CD4-positive, alpha-beta T cell (primary cell): ENCODE data around the gene UBAC2. TPM values are rescaled to one million over a fixed set of nuclear protein-coding genes. Genes with fewer than 3 reads are reported as not detected.

Experiments
- ATAC-seq: fragments of 200-7000 bp; cut with Tn5 transposase; one replicate; pipeline ENCODE4 v1.10.0; 2022; ENCODE audit warnings: mild to moderate bottlenecking; ENCODE audit not compliant: poor library complexity
- CTCF ChIA-PET: fragments of 350-600 bp; sonication (Branson Sonifier 250); formaldehyde crosslinking; loops from one replicate; lab custom pipeline; 2021; ENCODE audit warnings: antibody characterized with exemption, inconsistent platforms; lab: Charles Lee
- POLR2A ChIA-PET: fragments of 350-600 bp; sonication (Branson Sonifier 250); formaldehyde crosslinking; loops from one replicate; lab custom pipeline; 2021; ENCODE audit warnings: antibody characterized with exemption, inconsistent platforms; lab: Charles Lee
- DNase-seq, 14 experiments: peaks; one replicate each; pipeline ENCODE4 v3.0.0-alpha.2; 2013 to 2020; ENCODE audit warnings: mixed read lengths in 2 of 14
- H3K27ac ChIP-seq, 2 donors: one replicate each; pipeline versions ENCODE4 v1.5.1 to v1.7.0; 2013; ENCODE audit warnings: low read length in 2 of 2, low read depth in 1 of 2, mild to moderate bottlenecking in 1 of 2
- H3K27me3 ChIP-seq, 2 experiments: 1 replicate in 1 of 2; 2 replicates in 1 of 2; pipeline versions ENCODE4 v1.6.1 to v1.7.0; 2013; ENCODE audit warnings: low read length in 2 of 2, control low read depth in 1 of 2, mild to moderate bottlenecking in 1 of 2, moderate library complexity in 1 of 2; ENCODE audit not compliant: insufficient read depth in 2 of 2, control insufficient read depth in 1 of 2
- H3K36me3 ChIP-seq: one replicate; pipeline ENCODE4 v1.6.1; 2013; ENCODE audit warnings: low read length, control low read depth; ENCODE audit not compliant: insufficient read depth
- H3K4me1 ChIP-seq: one replicate; pipeline ENCODE4 v1.6.1; 2013; ENCODE audit warnings: low read length, control low read depth; ENCODE audit not compliant: insufficient read depth
- H3K4me3 ChIP-seq: one replicate; pipeline ENCODE4 v1.5.1; 2013; ENCODE audit warnings: mild to moderate bottlenecking, low read length, moderate library complexity
- H3K9me3 ChIP-seq, 2 experiments: 1 replicate in 1 of 2; 2 replicates in 1 of 2; pipeline versions ENCODE4 v1.6.1 to v1.7.0; 2013; ENCODE audit warnings: low read length in 2 of 2, mild to moderate bottlenecking in 2 of 2, control low read depth in 1 of 2, moderate library complexity in 1 of 2; ENCODE audit not compliant: control insufficient read depth in 1 of 2, insufficient read depth in 1 of 2
- H3K27ac Mint-ChIP-seq: one replicate; pipeline ENCODE4 v1.8.0; 2020; ENCODE audit warnings: mixed read lengths
- H3K27me3 Mint-ChIP-seq: one replicate; pipeline ENCODE4 v1.8.0; 2021; ENCODE audit warnings: mixed read lengths
- H3K36me3 Mint-ChIP-seq: one replicate; pipeline ENCODE4 v1.8.0; 2021; ENCODE audit warnings: low read depth, mixed read lengths
- H3K4me1 Mint-ChIP-seq: one replicate; pipeline ENCODE4 v1.8.0; 2021; ENCODE audit warnings: low read depth, mixed read lengths
- H3K4me3 Mint-ChIP-seq: one replicate; pipeline ENCODE4 v1.8.0; 2020; ENCODE audit warnings: mild to moderate bottlenecking, mixed read lengths
- H3K9me3 Mint-ChIP-seq: one replicate; pipeline ENCODE4 v1.8.0; 2020; ENCODE audit warnings: mixed read lengths
- CTCF ChIP-seq: fragments of 200-600 bp; IDR thresholded peaks from one replicate; pipeline ENCODE4 v1.8.0; 2022; ENCODE audit warnings: antibody characterized with exemption, mild to moderate bottlenecking
- intact Hi-C, 2 experiments: fragments of 100-400 bp; cut with DNase I in 1 of 2; cut with micrococcal nuclease in 1 of 2; formaldehyde crosslinking; loops; one replicate each; pipeline versions ENCODE4 v1.15.1 to v1.9.0; 2023 to 2025; cut with DNase I, micrococcal nuclease
- total RNA-seq, 174 experiments: library from RNA in 2 of 174; stranded (reverse) in 2 of 174; gene quantifications; one replicate each; pipeline ENCODE4 v1.2.3 and lab custom pipeline; 2021 to 2026

UBAC2 gene
- total RNA-seq, 2 experiments from 2014 or later = 59.8 to 67.4 TPM

GRCh38 chr13:99346335-99347042 lies 145.8 kb downstream of the UBAC2 start:
- Mint-ChIP-seq H3K27me3 (no peaks in the 10 kb centered on the region), H3K4me3 (no peak overlapping the region), H3K4me1 (peaks cover 89% of the 10 kb centered on the region), H3K36me3 (peaks cover 94% of the 10 kb centered on the region), H3K9me3 (no peaks in the 10 kb centered on the region), H3K27ac (peak overlapping the region; percentile 97)
- Histone ChIP-seq H3K9me3 (no peaks in the 10 kb centered on the region), H3K4me1 (peaks cover 83% of the 10 kb centered on the region), H3K4me3 (no peak overlapping the region), H3K36me3 (peaks cover 73% of the 10 kb centered on the region), H3K27ac (no peak overlapping the region), H3K27me3 (no peaks in the 10 kb centered on the region)
- intact Hi-C loops = loop anchor here in 1 of 2 experiments (2.0 kb wide), 2 partner anchors 18 to 38 kb away; no protein-coding TSS in a partner anchor
- POLR2A ChIA-PET = interaction anchor here (1.0 kb wide), 1 partner anchor 49 kb away, joined by 3 read pairs; no protein-coding TSS in a partner anchor
- ATAC-seq (no peak), DNase-seq (no peak)
- CTCF ChIA-PET = no interaction called here
- TF ChIP-seq CTCF = no peak

GRCh38 chr13:99347335-99347878 lies 146.8 kb downstream of the UBAC2 start:
- Histone ChIP-seq H3K27ac (peak overlapping the region in 1 of 2 donors; percentile 38), H3K9me3 (no peaks in the 10 kb centered on the region), H3K36me3 (peaks cover 64% of the 10 kb centered on the region), H3K27me3 (no peaks in the 10 kb centered on the region), H3K4me3 (no peak overlapping the region), H3K4me1 (peaks cover 83% of the 10 kb centered on the region)
- Mint-ChIP-seq H3K9me3 (no peaks in the 10 kb centered on the region), H3K4me1 (peaks cover 89% of the 10 kb centered on the region), H3K27me3 (no peaks in the 10 kb centered on the region), H3K27ac (peak overlapping the region; percentile 97), H3K4me3 (no peak overlapping the region), H3K36me3 (peaks cover 91% of the 10 kb centered on the region)
- CTCF ChIA-PET = interaction anchor here (1.1 kb wide), 1 partner anchor 171 kb away, joined by 3 read pairs; no protein-coding TSS in a partner anchor
- DNase-seq = no peak
- no peak for TF ChIP-seq CTCF
- ATAC-seq = no peak
- intact Hi-C loops = loop anchor here in 1 of 2 experiments (2.0 kb wide), 2 partner anchors 19 to 37 kb away; no protein-coding TSS in a partner anchor
- POLR2A ChIA-PET = interaction anchor here (1.4 to 1.5 kb wide), 2 partner anchors 35 to 51 kb away, joined by 4 to 6 read pairs; no protein-coding TSS in a partner anchor

- no peaks in the 10 kb centered on the region for H3K27me3 Mint-ChIP-seq
- H3K27ac Mint-ChIP-seq = peak overlapping the region; percentile 97
- H3K4me1 Mint-ChIP-seq = peaks cover 92% of the 10 kb centered on the region
- no peaks in the 10 kb centered on the region for H3K9me3 Mint-ChIP-seq
- Histone ChIP-seq H3K4me3 (no peak overlapping the region), H3K9me3 (no peaks in the 10 kb centered on the region), H3K4me1 (peaks cover 84% of the 10 kb centered on the region), H3K36me3 (peaks cover 58% of the 10 kb centered on the region), H3K27ac (peak overlapping the region in 1 of 2 donors; percentile 38), H3K27me3 (no peaks in the 10 kb centered on the region)
- POLR2A ChIA-PET = interaction anchor here (1.0 to 1.6 kb wide), 4 partner anchors 13 to 52 kb away, joined by 3 to 7 read pairs (median 5); no protein-coding TSS in a partner anchor
- TF ChIP-seq CTCF = no peak
- no peak for ATAC-seq
- H3K36me3 Mint-ChIP-seq = peaks cover 85% of the 10 kb centered on the region
- no peak overlapping the region for H3K4me3 Mint-ChIP-seq
- DNase-seq = no peak
- intact Hi-C loops = loop anchor here in 1 of 2 experiments (2.0 kb wide), 3 partner anchors 19 to 73 kb away; no protein-coding TSS in a partner anchor
- CTCF ChIA-PET = interaction anchor here (1.1 to 1.5 kb wide), 2 partner anchors 8 to 172 kb away, joined by 3 read pairs; no protein-coding TSS in a partner anchor
These were observed 147.3 kb downstream of the UBAC2 start for GRCh38 chr13:99347911-99348451.
